Astrocyte (in vitro differentiated cells and primary cell): ENCODE measurements around the gene ALK. TPM values are rescaled to one million over a fixed set of nuclear protein-coding genes. Genes with fewer than 3 reads are reported as not detected.

Experiments used
- DNase-seq: peaks from one replicate; pipeline ENCODE4 v3.0.0-alpha.2; 2010; ENCODE audit warnings: low read depth
- FAIRE-seq: peaks from 2 replicates; lab custom pipeline; 2011; peaks lifted over from hg19 to GRCh38; lab: Jason Lieb, UNC
- H2AFZ ChIP-seq: 2 replicates; pipeline ENCODE4 v1.6.0; 2012; ENCODE audit warnings: low read depth, low read length, inconsistent platforms
- H3K27ac ChIP-seq: 2 replicates; pipeline ENCODE4 v1.5.1; 2011; ENCODE audit warnings: low read depth, low read length, inconsistent platforms
- H3K27me3 ChIP-seq: 2 replicates; pipeline ENCODE4 v1.6.0; 2011; ENCODE audit warnings: low read length, inconsistent platforms; ENCODE audit not compliant: insufficient read depth
- H3K36me3 ChIP-seq: 2 replicates; pipeline ENCODE4 v1.5.1; 2011; ENCODE audit warnings: low read length, inconsistent platforms; ENCODE audit not compliant: insufficient read depth
- H3K4me1 ChIP-seq: 2 replicates; pipeline ENCODE4 v1.5.1; 2011; ENCODE audit warnings: low read length, inconsistent platforms; ENCODE audit not compliant: insufficient read depth
- H3K4me2 ChIP-seq: 2 replicates; pipeline ENCODE4 v1.6.0; 2012; ENCODE audit warnings: low read length, inconsistent platforms
- H3K4me3 ChIP-seq: 2 replicates; pipeline ENCODE4 v1.5.1; 2011; ENCODE audit warnings: low read depth, mild to moderate bottlenecking, low read length, inconsistent platforms; ENCODE audit not compliant: insufficient read depth
- H3K79me2 ChIP-seq: 2 replicates; pipeline ENCODE4 v1.6.0; 2012; ENCODE audit warnings: mild to moderate bottlenecking, low read length, inconsistent platforms; ENCODE audit not compliant: insufficient read depth
- H3K9ac ChIP-seq: 2 replicates; pipeline ENCODE4 v1.6.0; 2012; ENCODE audit warnings: mild to moderate bottlenecking, low read length, inconsistent platforms
- H3K9me3 ChIP-seq: 2 replicates; pipeline ENCODE4 v1.5.1; 2012; ENCODE audit warnings: low read depth, mild to moderate bottlenecking, low read length, inconsistent platforms; ENCODE audit not compliant: insufficient read depth
- H4K20me1 ChIP-seq: 2 replicates; pipeline ENCODE4 v1.6.0; 2012; ENCODE audit warnings: low read length, inconsistent platforms; ENCODE audit not compliant: insufficient read depth
- H3K27ac Mint-ChIP-seq: one replicate; pipeline ENCODE4 v1.8.0; 2021; ENCODE audit warnings: mild to moderate bottlenecking, mixed read lengths; ENCODE audit not compliant: unreplicated experiment
- H3K27me3 Mint-ChIP-seq: one replicate; pipeline ENCODE4 v1.8.0; 2021; ENCODE audit warnings: low read depth, mixed read lengths; ENCODE audit not compliant: unreplicated experiment
- H3K36me3 Mint-ChIP-seq: one replicate; pipeline ENCODE4 v1.8.0; 2021; ENCODE audit warnings: low read depth, mixed read lengths; ENCODE audit not compliant: unreplicated experiment
- H3K4me1 Mint-ChIP-seq: one replicate; pipeline ENCODE4 v1.8.0; 2021; ENCODE audit warnings: low read depth, mixed read lengths; ENCODE audit not compliant: unreplicated experiment
- H3K4me3 Mint-ChIP-seq: one replicate; pipeline ENCODE4 v1.8.0; 2021; ENCODE audit warnings: mild to moderate bottlenecking, moderate library complexity, mixed read lengths; ENCODE audit not compliant: unreplicated experiment
- H3K9me3 Mint-ChIP-seq: one replicate; pipeline ENCODE4 v1.8.0; 2021; ENCODE audit warnings: mild to moderate bottlenecking, mixed read lengths; ENCODE audit not compliant: unreplicated experiment
- CTCF ChIP-seq: IDR thresholded peaks from 2 replicates; pipeline ENCODE4 v1.5.1; 2011; ENCODE audit warnings: low read depth, mild to moderate bottlenecking, inconsistent platforms, low read length, moderate library complexity; ENCODE audit not compliant: insufficient read depth
- EZH2 ChIP-seq: IDR thresholded peaks from 2 replicates; pipeline ENCODE4 v1.6.1; 2012; ENCODE audit warnings: mild to moderate bottlenecking, low read length, inconsistent platforms; ENCODE audit not compliant: insufficient read depth
- total RNA-seq: library from RNA; stranded (reverse); gene quantifications from 2 replicates; pipeline ENCODE4 v1.2.1, GENCODE V29; 2021

The ALK gene
- total RNA-seq, 1 donor from 2014 or later: 0.16 TPM

- Mint-ChIP-seq H3K36me3 (no peaks in the 10 kb centered on the region), H3K27me3 (peaks cover 14% of the 10 kb centered on the region), H3K9me3 (peaks cover 3% of the 10 kb centered on the region), H3K27ac (no peak overlapping the region), H3K4me1 (peaks cover 5% of the 10 kb centered on the region), H3K4me3 (no peak overlapping the region)
- Histone ChIP-seq H3K9me3 (no peaks in the 10 kb centered on the region), H3K4me2 (no peak overlapping the region), H3K4me3 (no peak overlapping the region), H2AFZ (no peak overlapping the region), H3K4me1 (peaks cover 6% of the 10 kb centered on the region), H4K20me1 (no peaks in the 10 kb centered on the region), H3K9ac (no peak overlapping the region), H3K36me3 (no peaks in the 10 kb centered on the region), H3K27ac (no peak overlapping the region), H3K79me2 (no peaks in the 10 kb centered on the region), H3K27me3 (no peaks in the 10 kb centered on the region)
- TF ChIP-seq EZH2 (no peak), CTCF (no peak)
- FAIRE-seq: no peak
- DNase-seq: no peak
These were observed 477.8 kb downstream of the ALK start for GRCh38 chr2:29443627-29444026.

- TF ChIP-seq CTCF: no peak
- no peak overlapping the region for H3K4me2 ChIP-seq
- no peak overlapping the region for H3K27ac ChIP-seq
- Mint-ChIP-seq H3K27me3 (peaks cover 14% of the 10 kb centered on the region), H3K9me3 (peaks cover 3% of the 10 kb centered on the region), H3K27ac (no peak overlapping the region), H3K36me3 (no peaks in the 10 kb centered on the region), H3K4me3 (no peak overlapping the region), H3K4me1 (peaks cover 5% of the 10 kb centered on the region)
- no peak overlapping the region for H3K9ac ChIP-seq
- no peak overlapping the region for H2AFZ ChIP-seq
- H3K36me3 ChIP-seq: no peaks in the 10 kb centered on the region
- no peaks in the 10 kb centered on the region for H3K79me2 ChIP-seq
- DNase-seq (no peak), FAIRE-seq (no peak)
- H4K20me1 ChIP-seq: no peaks in the 10 kb centered on the region
- H3K27me3 ChIP-seq: no peaks in the 10 kb centered on the region
- no peaks in the 10 kb centered on the region for H3K9me3 ChIP-seq
- H3K4me1 ChIP-seq: peaks cover 4% of the 10 kb centered on the region
- H3K4me3 ChIP-seq: no peak overlapping the region
These were observed 478.2 kb downstream of the ALK start for GRCh38 chr2:29443151-29443550.

- FAIRE-seq (no peak), DNase-seq (no peak)
- Histone ChIP-seq H3K4me3 (no peak overlapping the region), H3K4me2 (no peak overlapping the region), H3K79me2 (no peaks in the 10 kb centered on the region), H3K27ac (no peak overlapping the region), H3K9ac (no peak overlapping the region), H4K20me1 (no peaks in the 10 kb centered on the region), H3K9me3 (no peaks in the 10 kb centered on the region), H2AFZ (no peak overlapping the region), H3K4me1 (peaks cover 4% of the 10 kb centered on the region), H3K27me3 (no peaks in the 10 kb centered on the region), H3K36me3 (no peaks in the 10 kb centered on the region)
- H3K4me3 Mint-ChIP-seq: no peak overlapping the region
- H3K9me3 Mint-ChIP-seq: peaks cover 3% of the 10 kb centered on the region
- TF ChIP-seq EZH2 (no peak), CTCF (no peak)
- peaks cover 11% of the 10 kb centered on the region for H3K4me1 Mint-ChIP-seq
- peaks cover 14% of the 10 kb centered on the region for H3K27me3 Mint-ChIP-seq
- no peaks in the 10 kb centered on the region for H3K36me3 Mint-ChIP-seq
- H3K27ac Mint-ChIP-seq: no peak overlapping the region
These were observed 480.3 kb downstream of the ALK start for GRCh38 chr2:29440921-29441623.
